GM12878 (cell line): ENCODE data around the gene RCAN2. TPM values are rescaled to one million over a fixed set of nuclear protein-coding genes. Genes with fewer than 3 reads are reported as not detected.

Experiments
- ATAC-seq: fragments of 200-7000 bp; cut with Tn5 transposase; 3 replicates; pipeline ENCODE4 v1.9.1; 2020; ENCODE audit warnings: mild to moderate bottlenecking, moderate library complexity
- BruUV-seq: library from RNA; stranded (reverse); fragments of 400-500 nt; replicated peaks from 2 replicates; lab custom pipeline; 2021; lab: Mats Ljungman, UMichigan
- CTCF ChIA-PET: fragments of 300-600 bp; sonication (Branson Sonifier 250); formaldehyde crosslinking; extraction: SDS; loops from one replicate; lab custom pipeline; 2021; ENCODE audit warnings: inconsistent platforms; lab: Yijun Ruan, JAX
- POLR2A ChIA-PET: fragments of 350-600 bp; formaldehyde crosslinking; extraction: SDS; loops from one replicate; lab custom pipeline; 2021; ENCODE audit warnings: inconsistent platforms; lab: Charles Lee
- RAD21 ChIA-PET: fragments of 300-600 bp; sonication (Branson Sonifier 250); formaldehyde crosslinking; loops from one replicate; lab custom pipeline; 2023; ENCODE audit warnings: antibody characterized with exemption; ENCODE audit not compliant: unreplicated experiment; lab: Charles Lee
- SMC1A ChIA-PET: fragments of 300-600 bp; sonication (Branson Sonifier 250); formaldehyde crosslinking; loops from one replicate; lab custom pipeline; 2023; ENCODE audit not compliant: unreplicated experiment, uncharacterized antibody; lab: Charles Lee
- DNase-seq: peaks from one replicate; pipeline ENCODE4 v3.0.0-alpha.2; 2011; ENCODE audit warnings: low read depth, low spot score
- FAIRE-seq: peaks from 3 replicates; lab custom pipeline; 2011; peaks lifted over from hg19 to GRCh38; lab: Jason Lieb, UNC
- H2AFZ ChIP-seq: 2 replicates; pipeline ENCODE4 v1.6.0; 2011; ENCODE audit warnings: low read depth, low read length, control low read depth; ENCODE audit not compliant: control insufficient read depth
- H3K27ac ChIP-seq: 2 replicates; pipeline ENCODE4 v1.5.1; 2011; ENCODE audit warnings: control low read depth; ENCODE audit not compliant: control insufficient read depth, insufficient read depth
- H3K27me3 ChIP-seq, 2 experiments: replicated peaks in 1 of 2; 2 replicates each; pipeline versions ENCODE4 v1.6.0 to v1.6.1; 2011; ENCODE audit warnings: low read length in 1 of 2; ENCODE audit not compliant: control insufficient read depth in 2 of 2, insufficient read depth in 2 of 2
- H3K36me3 ChIP-seq, 2 experiments: 2 replicates each; pipeline ENCODE4 v1.5.1; 2011; ENCODE audit warnings: low read length in 1 of 2; ENCODE audit not compliant: control insufficient read depth in 2 of 2, insufficient read depth in 2 of 2
- H3K4me1 ChIP-seq: 2 replicates; pipeline ENCODE4 v1.6.1; 2011; ENCODE audit warnings: mild to moderate bottlenecking, low read length, moderate library complexity, mixed read lengths; ENCODE audit not compliant: control insufficient read depth, insufficient read depth
- H3K4me2 ChIP-seq: 2 replicates; pipeline ENCODE4 v1.6.0; 2011; ENCODE audit warnings: control low read depth; ENCODE audit not compliant: control insufficient read depth, insufficient read depth
- H3K4me3 ChIP-seq: fragments of 200-600 bp; sonication (generic); 2 replicates; pipeline ENCODE4 v1.5.1; 2016
- H3K79me2 ChIP-seq: 2 replicates; pipeline ENCODE4 v1.6.0; 2011; ENCODE audit warnings: low read length; ENCODE audit not compliant: control insufficient read depth, insufficient read depth
- H3K9ac ChIP-seq: 2 replicates; pipeline ENCODE4 v1.8.0; 2011; ENCODE audit warnings: low read length, control low read depth, mixed read lengths; ENCODE audit not compliant: control insufficient read depth, insufficient read depth
- H3K9me3 ChIP-seq: replicated peaks from 3 replicates; pipeline ENCODE4 v1.5.1; 2011; ENCODE audit warnings: mild to moderate bottlenecking, low read length; ENCODE audit not compliant: control insufficient read depth, insufficient read depth
- H4K20me1 ChIP-seq: 2 replicates; pipeline ENCODE4 v1.6.0; 2011; ENCODE audit not compliant: control insufficient read depth, insufficient read depth
- CREM ChIP-seq: IDR thresholded peaks from 2 replicates; pipeline ENCODE4 v1.6.1; 2014; ENCODE audit warnings: antibody characterized with exemption, low read depth
- EED ChIP-seq: sonication (generic); IDR thresholded peaks from 2 replicates; pipeline ENCODE4 v1.6.1; 2016; ENCODE audit warnings: antibody characterized with exemption, low read depth
- FOXM1 ChIP-seq: IDR thresholded peaks from 2 replicates; pipeline ENCODE4 v1.6.1; 2012; ENCODE audit warnings: low read depth, mild to moderate bottlenecking, inconsistent platforms, low read length, moderate library complexity
- JUNB ChIP-seq: IDR thresholded peaks from 2 replicates; pipeline ENCODE4 v1.6.1; 2016; ENCODE audit warnings: antibody characterized with exemption, mild to moderate bottlenecking
- MEF2A ChIP-seq: IDR thresholded peaks from 2 replicates; pipeline ENCODE4 v1.6.1; 2011; ENCODE audit warnings: low read depth, mild to moderate bottlenecking, low read length, moderate library complexity; ENCODE audit not compliant: insufficient read depth
- MXI1 ChIP-seq: fragments of 150-350 bp; IDR thresholded peaks from 2 replicates; pipeline ENCODE4 v1.6.1; 2011; ENCODE audit warnings: low read depth, mild to moderate bottlenecking, inconsistent platforms, low read length, improper control_type of control experiment
- NFIC ChIP-seq: IDR thresholded peaks from 2 replicates; pipeline ENCODE4 v1.6.1; 2012; ENCODE audit warnings: low read depth, mild to moderate bottlenecking, inconsistent platforms, low read length, moderate library complexity
- POU2F2 ChIP-seq: IDR thresholded peaks from 3 replicates; pipeline ENCODE4 v1.6.1; 2011; ENCODE audit warnings: low read depth, mild to moderate bottlenecking, low read length, borderline replicate concordance
- RUNX3 ChIP-seq: IDR thresholded peaks from 2 replicates; pipeline ENCODE4 v1.6.1; 2012; ENCODE audit warnings: low read length, inconsistent platforms
- ZZZ3 ChIP-seq: IDR thresholded peaks from 2 replicates; pipeline ENCODE4 v1.6.1; 2011; ENCODE audit warnings: low read depth; ENCODE audit not compliant: control insufficient read depth, insufficient read length
- WGBS: methylation state at CpG from one replicate; pipeline ENCODE4 v1.1.6; 2016; ENCODE audit warnings: low lambda C conversion rate; ENCODE audit not compliant: insufficient replicate concordance, insufficient coverage; ENCODE audit errors: missing lambda C conversion rate; 5-methylcytosine and 5-hydroxymethylcytosine counted together
- in situ Hi-C: fragments of 300-500 bp; cut with MboI; formaldehyde crosslinking; loops from 9 replicates; pipeline ENCODE4 v1.14.3; 2018; ENCODE audit warnings: mixed read lengths
- intact Hi-C: fragments of 100-400 bp; cut with micrococcal nuclease; formaldehyde crosslinking; loops from one replicate; pipeline ENCODE4 v1.14.2; 2022; ENCODE audit not compliant: unreplicated experiment
- polyA plus RNA-seq, 11 experiments: library from polyadenylated mRNA; depleted of rRNA in 4 of 11; unstranded in 6 of 11; stranded (reverse) in 5 of 11; fragments of >200 nt; fragmentation: Nextera tagmentation in 4 of 11; fragmentation: Illumina TruSeq in 1 of 11; extraction: Ambion mirVana in 4 of 11; extraction: Trizol in 1 of 11; gene quantifications; 1 replicate in 1 of 11; 2 replicates in 10 of 11; pipeline versions ENCODE4 v1.2.1 to v1.2.3, GENCODE V29; 2011 to 2016; ENCODE audit warnings: inconsistent platforms in 2 of 11, missing spikeins in 2 of 11, low read depth in 1 of 11
- total RNA-seq, 4 experiments: library from RNA; depleted of rRNA in 3 of 4; stranded (reverse); fragments of >200 nt in 3 of 4; fragmentation: Illumina TruSeq in 1 of 4; extraction: Trizol in 1 of 4; gene quantifications; 2 replicates each; pipeline versions ENCODE4 v1.2.1 to v1.2.3, GENCODE V29; 2013 to 2021
- TF ChIP-seq, protein P1 (sequence below): IDR thresholded peaks from 2 replicates; pipeline ENCODE4 v1.6.1; 2012; ENCODE audit warnings: low read length, inconsistent platforms
- TF ChIP-seq, protein P2 (sequence below): fragments of 450-650 bp; formaldehyde crosslinking; IDR thresholded peaks from 2 replicates; pipeline ENCODE4 v1.4.0; 2020; ENCODE audit warnings: mild to moderate bottlenecking, moderate library complexity
- TF ChIP-seq, protein P3 (sequence below): fragments of 450-650 bp; IDR thresholded peaks from 2 replicates; pipeline ENCODE4 v1.6.1; 2017; ENCODE audit warnings: borderline replicate concordance

Gene RCAN2
- total and polyA plus RNA-seq, 10 of the 15 experiments (the other 5 are each of a cell fraction or from before 2014, with no cell fraction given): 0.06 TPM; not detected in 9

DNA sequence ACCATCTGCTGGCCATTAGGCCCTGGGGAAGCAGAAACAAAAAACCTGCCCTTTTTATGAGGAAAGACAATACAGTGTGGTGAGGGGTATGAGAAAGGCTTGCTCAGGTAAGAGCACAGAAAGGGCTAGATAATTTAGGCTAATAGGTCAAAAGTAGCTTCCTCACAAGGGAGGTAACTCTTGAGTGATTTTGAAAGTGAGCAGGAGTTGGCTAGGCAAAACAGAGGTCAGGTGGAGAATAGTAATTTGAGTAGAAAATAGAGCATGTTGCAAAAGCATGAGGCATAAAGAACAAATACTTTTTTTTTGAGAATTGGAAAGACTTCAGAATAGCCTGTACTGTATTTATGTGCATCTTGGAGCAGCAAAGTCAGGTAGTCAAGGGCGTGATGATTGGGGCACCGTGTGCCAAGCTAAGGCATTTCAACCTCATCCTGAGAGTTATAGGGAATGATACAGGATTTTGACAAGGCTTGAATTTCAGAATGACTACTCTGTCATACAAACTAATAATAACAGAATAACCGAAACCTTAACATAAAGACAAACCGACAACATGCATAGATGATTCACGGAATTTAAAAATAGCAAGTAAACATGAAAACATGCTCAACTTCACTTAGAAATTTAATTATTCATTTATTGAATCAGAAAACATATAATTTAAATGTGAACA lies 197.5 kb downstream of the RCAN2 start:
- Histone ChIP-seq H2AFZ (no peak overlapping the region), H3K4me3 (no peak overlapping the region), H3K27ac (no peak overlapping the region), H3K79me2 (no peaks in the 10 kb centered on the region), H4K20me1 (no peaks in the 10 kb centered on the region), H3K9ac (no peak overlapping the region), H3K9me3 (no peaks in the 10 kb centered on the region), H3K4me1 (peaks cover 21% of the 10 kb centered on the region), H3K36me3 (no peaks in the 10 kb centered on the region), H3K4me2 (peak overlapping the region; percentile 45), H3K27me3 (no peaks in the 10 kb centered on the region)
- BruUV-seq: no TSS peak
- intact Hi-C loops: no loop called here
- FAIRE-seq (peak; percentile 64), DNase-seq (peak; percentile 48), ATAC-seq (peak; percentile 42; the same call in 2 of the 3 replicates)
- ChIA-PET RAD21 (no interaction called here), CTCF (no interaction called here), POLR2A (no interaction called here), SMC1A (interaction anchor here (1.0 to 1.5 kb wide), 3 partner anchors 17 to 114 kb away, joined by 3 to 5 read pairs (median 3); no protein-coding TSS in a partner anchor)
- WGBS: under 1% methylated on average over 5 of the region's 5 CpGs
- TF ChIP-seq, protein P1, sequence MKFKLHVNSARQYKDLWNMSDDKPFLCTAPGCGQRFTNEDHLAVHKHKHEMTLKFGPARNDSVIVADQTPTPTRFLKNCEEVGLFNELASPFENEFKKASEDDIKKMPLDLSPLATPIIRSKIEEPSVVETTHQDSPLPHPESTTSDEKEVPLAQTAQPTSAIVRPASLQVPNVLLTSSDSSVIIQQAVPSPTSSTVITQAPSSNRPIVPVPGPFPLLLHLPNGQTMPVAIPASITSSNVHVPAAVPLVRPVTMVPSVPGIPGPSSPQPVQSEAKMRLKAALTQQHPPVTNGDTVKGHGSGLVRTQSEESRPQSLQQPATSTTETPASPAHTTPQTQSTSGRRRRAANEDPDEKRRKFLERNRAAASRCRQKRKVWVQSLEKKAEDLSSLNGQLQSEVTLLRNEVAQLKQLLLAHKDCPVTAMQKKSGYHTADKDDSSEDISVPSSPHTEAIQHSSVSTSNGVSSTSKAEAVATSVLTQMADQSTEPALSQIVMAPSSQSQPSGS: peak; percentile 67
- TF ChIP-seq CREM: peak; percentile 23; the same call in 1 of the 2 replicates
- peak; percentile 69 for TF ChIP-seq RUNX3
- peak; percentile 53; the same call in 1 of the 3 replicates for TF ChIP-seq POU2F2
- peak; percentile 83 for TF ChIP-seq JUNB
- no peak for TF ChIP-seq MXI1
- TF ChIP-seq, protein P2, sequence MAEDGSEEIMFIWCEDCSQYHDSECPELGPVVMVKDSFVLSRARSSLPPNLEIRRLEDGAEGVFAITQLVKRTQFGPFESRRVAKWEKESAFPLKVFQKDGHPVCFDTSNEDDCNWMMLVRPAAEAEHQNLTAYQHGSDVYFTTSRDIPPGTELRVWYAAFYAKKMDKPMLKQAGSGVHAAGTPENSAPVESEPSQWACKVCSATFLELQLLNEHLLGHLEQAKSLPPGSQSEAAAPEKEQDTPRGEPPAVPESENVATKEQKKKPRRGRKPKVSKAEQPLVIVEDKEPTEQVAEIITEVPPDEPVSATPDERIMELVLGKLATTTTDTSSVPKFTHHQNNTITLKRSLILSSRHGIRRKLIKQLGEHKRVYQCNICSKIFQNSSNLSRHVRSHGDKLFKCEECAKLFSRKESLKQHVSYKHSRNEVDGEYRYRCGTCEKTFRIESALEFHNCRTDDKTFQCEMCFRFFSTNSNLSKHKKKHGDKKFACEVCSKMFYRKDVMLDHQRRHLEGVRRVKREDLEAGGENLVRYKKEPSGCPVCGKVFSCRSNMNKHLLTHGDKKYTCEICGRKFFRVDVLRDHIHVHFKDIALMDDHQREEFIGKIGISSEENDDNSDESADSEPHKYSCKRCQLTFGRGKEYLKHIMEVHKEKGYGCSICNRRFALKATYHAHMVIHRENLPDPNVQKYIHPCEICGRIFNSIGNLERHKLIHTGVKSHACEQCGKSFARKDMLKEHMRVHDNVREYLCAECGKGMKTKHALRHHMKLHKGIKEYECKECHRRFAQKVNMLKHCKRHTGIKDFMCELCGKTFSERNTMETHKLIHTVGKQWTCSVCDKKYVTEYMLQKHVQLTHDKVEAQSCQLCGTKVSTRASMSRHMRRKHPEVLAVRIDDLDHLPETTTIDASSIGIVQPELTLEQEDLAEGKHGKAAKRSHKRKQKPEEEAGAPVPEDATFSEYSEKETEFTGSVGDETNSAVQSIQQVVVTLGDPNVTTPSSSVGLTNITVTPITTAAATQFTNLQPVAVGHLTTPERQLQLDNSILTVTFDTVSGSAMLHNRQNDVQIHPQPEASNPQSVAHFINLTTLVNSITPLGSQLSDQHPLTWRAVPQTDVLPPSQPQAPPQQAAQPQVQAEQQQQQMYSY (CRISPR knock-in tag): no peak
- TF ChIP-seq NFIC: peak; percentile 82
- peak; percentile 77 for TF ChIP-seq EED
- no peak for TF ChIP-seq ZZZ3
- TF ChIP-seq FOXM1: peak; percentile 69; the same call in 1 of the 2 replicates
- TF ChIP-seq, protein P3, sequence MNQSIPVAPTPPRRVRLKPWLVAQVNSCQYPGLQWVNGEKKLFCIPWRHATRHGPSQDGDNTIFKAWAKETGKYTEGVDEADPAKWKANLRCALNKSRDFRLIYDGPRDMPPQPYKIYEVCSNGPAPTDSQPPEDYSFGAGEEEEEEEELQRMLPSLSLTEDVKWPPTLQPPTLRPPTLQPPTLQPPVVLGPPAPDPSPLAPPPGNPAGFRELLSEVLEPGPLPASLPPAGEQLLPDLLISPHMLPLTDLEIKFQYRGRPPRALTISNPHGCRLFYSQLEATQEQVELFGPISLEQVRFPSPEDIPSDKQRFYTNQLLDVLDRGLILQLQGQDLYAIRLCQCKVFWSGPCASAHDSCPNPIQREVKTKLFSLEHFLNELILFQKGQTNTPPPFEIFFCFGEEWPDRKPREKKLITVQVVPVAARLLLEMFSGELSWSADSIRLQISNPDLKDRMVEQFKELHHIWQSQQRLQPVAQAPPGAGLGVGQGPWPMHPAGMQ: no peak
- TF ChIP-seq MEF2A: peak; percentile 90
- in situ Hi-C loops: no loop called here
